HG03469 (cell line): Measurements from ENCODE around the gene GJA9.
"Not testable (repeated sequence)": the region's sequence is repeated elsewhere in the genome, so short reads cannot be mapped to it uniquely, and the experiment has no call there.

Experiments used
- ATAC-seq: cut with Tn5 transposase; IDR thresholded peaks from one replicate; pipeline ENCODE4 v1.9.1; 2021; ENCODE audit warnings: mild to moderate bottlenecking, moderate library complexity, moderate number of reproducible peaks; ENCODE audit not compliant: unreplicated experiment

The GJA9 gene

GRCh38 chr1:38881487-38881886, at the start of gene GJA9:
TSS of gene GJA9 (minus strand) at chr1:38881587. CDS start at chr1:38876098, 5,489 bp downstream.
- ATAC-seq = no peak

GRCh38 chr1:38929476-38929875, 48.1 kb upstream of the GJA9 start:
- ATAC-seq = no peak

- ATAC-seq = no peak
These were observed 47.7 kb upstream of the GJA9 start for GRCh38 chr1:38929054-38929453.

GRCh38 chr1:38926091-38926490, 44.7 kb upstream of the GJA9 start:
- no peak for ATAC-seq

GRCh38 chr1:38925391-38925790, 44.0 kb upstream of the GJA9 start:
- no peak for ATAC-seq

GRCh38 chr1:38923607-38924006, 42.2 kb upstream of the GJA9 start:
- ATAC-seq = no peak

GRCh38 chr1:38919130-38919529, 37.7 kb upstream of the GJA9 start:
- ATAC-seq = no peak

GRCh38 chr1:38918568-38918967, 37.2 kb upstream of the GJA9 start:
- no peak for ATAC-seq

GRCh38 chr1:38917772-38918171, 36.4 kb upstream of the GJA9 start:
- ATAC-seq = no peak

- no peak for ATAC-seq
These were observed 36.0 kb upstream of the GJA9 start for GRCh38 chr1:38917337-38917736.

GRCh38 chr1:38915352-38915948, 34.1 kb upstream of the GJA9 start:
- no peak for ATAC-seq

- ATAC-seq = not testable (repeated sequence)
These were observed 33.5 kb upstream of the GJA9 start for GRCh38 chr1:38914908-38915307.

- ATAC-seq = no peak
These were observed 27.4 kb upstream of the GJA9 start for GRCh38 chr1:38908821-38909220.

- ATAC-seq = no peak
These were observed 24.6 kb upstream of the GJA9 start for GRCh38 chr1:38905985-38906384.

GRCh38 chr1:38899560-38899959, 18.2 kb upstream of the GJA9 start:
- no peak for ATAC-seq

- no peak for ATAC-seq
These were observed 17.4 kb upstream of the GJA9 start for GRCh38 chr1:38898653-38899230.

GRCh38 chr1:38896169-38896568, 14.8 kb upstream of the GJA9 start:
- ATAC-seq = no peak

GRCh38 chr1:38892976-38893375, 11.6 kb upstream of the GJA9 start:
- ATAC-seq = no peak

GRCh38 chr1:38891753-38892152, 10.4 kb upstream of the GJA9 start:
- ATAC-seq = no peak

- ATAC-seq = no peak
These were observed 8.2 kb upstream of the GJA9 start for GRCh38 chr1:38889589-38889988.

- no peak for ATAC-seq
These were observed 7.3 kb upstream of the GJA9 start for GRCh38 chr1:38888423-38889333.

- no peak for ATAC-seq
These were observed 3.7 kb upstream of the GJA9 start for GRCh38 chr1:38885092-38885491.
